GM10847 (cell line): ENCODE results near the gene PCDHGA6.

Experiments used
- POLR2A ChIP-seq: IDR thresholded peaks from 2 replicates; pipeline ENCODE4 v1.6.1; 2011; ENCODE audit not compliant: insufficient read length; ENCODE audit errors: extremely low read depth

The PCDHGA6 gene

GRCh38 chr5:141356133-141356532 lies 17.6 kb upstream of the PCDHGA6 start:
- TF ChIP-seq POLR2A = no peak

GRCh38 chr5:141356950-141357349 lies 16.7 kb upstream of the PCDHGA6 start:
- TF ChIP-seq POLR2A = no peak

GRCh38 chr5:141359790-141360426 lies 13.8 kb upstream of the PCDHGA6 start, which contains the start of gene PCDHGB2:
Gene PCDHGB2, plus strand, starts transcription at chr5:141359994. Its CDS starts 142 bp downstream, at chr5:141360136.
- no peak for TF ChIP-seq POLR2A

GRCh38 chr5:141360685-141361084 lies 13.0 kb upstream of the PCDHGA6 start:
- TF ChIP-seq POLR2A = no peak

GRCh38 chr5:141362719-141363118 lies 11.0 kb upstream of the PCDHGA6 start:
- no peak for TF ChIP-seq POLR2A

- TF ChIP-seq POLR2A = no peak
These were observed 9.6 kb upstream of the PCDHGA6 start, which contains the start of gene PCDHGA5 for GRCh38 chr5:141363952-141364660. Gene PCDHGA5, plus strand, starts transcription at chr5:141364162. Its CDS starts 169 bp downstream, at chr5:141364331.

- TF ChIP-seq POLR2A = no peak
These were observed 7.4 kb upstream of the PCDHGA6 start for GRCh38 chr5:141366016-141366896.

GRCh38 chr5:141369994-141370848 lies 3.5 kb upstream of the PCDHGA6 start, which contains the start of gene PCDHGB3:
Gene PCDHGB3, plus strand, starts transcription at chr5:141370242. Its CDS starts 153 bp downstream, at chr5:141370395.
- no peak for TF ChIP-seq POLR2A

- no peak for TF ChIP-seq POLR2A
These were observed 1.9 kb upstream of the PCDHGA6 start for GRCh38 chr5:141371572-141372475.

- no peak for TF ChIP-seq POLR2A
These were observed 936 bp downstream of the PCDHGA6 start for GRCh38 chr5:141374627-141375026.

GRCh38 chr5:141382469-141383294 lies 9.0 kb downstream of the PCDHGA6 start, which contains the start of gene PCDHGA7:
Gene PCDHGA7, plus strand, starts transcription at chr5:141382742. Its CDS starts 158 bp downstream, at chr5:141382900.
- TF ChIP-seq POLR2A = no peak

- TF ChIP-seq POLR2A = no peak
These were observed 9.7 kb downstream of the PCDHGA6 start for GRCh38 chr5:141383345-141383744.
